PFSK-1 (cell line): ENCODE results near the gene WNK2.

ENCODE experiments used
- FOXP2 ChIP-seq: optimal IDR thresholded peaks from 2 replicates; pipeline ENCODE3; 2011; ENCODE audit warnings: borderline replicate concordance, control low read depth, inconsistent platforms; ENCODE audit not compliant: insufficient read depth; ENCODE audit errors: extremely low read length, extremely low read depth
- POLR2AphosphoS5 ChIP-seq: IDR thresholded peaks from 2 replicates; pipeline ENCODE4 v1.6.1; 2012; ENCODE audit warnings: low read depth, mild to moderate bottlenecking, control low read depth, low read length, moderate library complexity
- SIN3A ChIP-seq: IDR thresholded peaks from 2 replicates; pipeline ENCODE4 v1.6.1; 2012; ENCODE audit warnings: mild to moderate bottlenecking, low read length, moderate library complexity, borderline replicate concordance; ENCODE audit not compliant: insufficient read depth
- TAF1 ChIP-seq: IDR thresholded peaks from 2 replicates; pipeline ENCODE4 v1.6.1; 2012; ENCODE audit warnings: low read length, control low read depth, borderline replicate concordance; ENCODE audit not compliant: insufficient read depth
- TF ChIP-seq, protein P1 (sequence below), 2 experiments: IDR thresholded peaks; 2 replicates each; pipeline versions ENCODE4 v1.6.1 to v1.8.0; 2011 to 2012; ENCODE audit warnings: low read depth in 2 of 2, low read length in 2 of 2, control low read depth in 1 of 2, inconsistent platforms in 1 of 2, mild to moderate bottlenecking in 1 of 2, moderate library complexity in 1 of 2; ENCODE audit not compliant: insufficient read depth in 1 of 2

WNK2 gene

DNA sequence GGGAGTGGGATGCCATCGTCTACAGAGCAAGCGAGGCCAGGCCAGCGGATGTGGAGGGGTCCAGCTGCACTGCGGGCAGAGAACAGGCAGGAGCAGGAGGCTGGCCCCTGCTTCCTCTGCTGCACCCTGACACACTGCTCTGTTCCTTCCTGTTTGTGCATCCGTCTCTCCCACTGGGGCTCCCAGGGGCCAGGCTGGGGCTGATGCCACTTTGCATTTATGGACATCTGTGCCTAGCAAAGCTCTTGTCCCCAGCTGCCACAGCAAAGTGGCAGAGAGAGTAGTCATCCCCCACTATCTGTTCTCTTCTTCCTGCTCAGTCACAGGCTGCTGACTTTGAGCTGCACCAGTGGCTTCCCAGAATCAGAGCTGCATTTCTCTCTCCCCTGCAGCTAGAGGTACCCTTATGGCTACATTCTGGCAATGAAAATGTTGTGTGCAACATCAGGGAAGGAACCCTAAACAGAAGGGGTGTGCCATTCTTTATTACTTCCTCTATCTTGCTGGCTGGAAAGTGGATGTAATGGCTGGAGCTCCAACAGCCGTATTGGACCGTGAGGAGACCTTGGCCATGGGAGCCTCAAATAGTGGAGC is 45.7 kb upstream of the WNK2 start:
- TF ChIP-seq, protein P1, sequence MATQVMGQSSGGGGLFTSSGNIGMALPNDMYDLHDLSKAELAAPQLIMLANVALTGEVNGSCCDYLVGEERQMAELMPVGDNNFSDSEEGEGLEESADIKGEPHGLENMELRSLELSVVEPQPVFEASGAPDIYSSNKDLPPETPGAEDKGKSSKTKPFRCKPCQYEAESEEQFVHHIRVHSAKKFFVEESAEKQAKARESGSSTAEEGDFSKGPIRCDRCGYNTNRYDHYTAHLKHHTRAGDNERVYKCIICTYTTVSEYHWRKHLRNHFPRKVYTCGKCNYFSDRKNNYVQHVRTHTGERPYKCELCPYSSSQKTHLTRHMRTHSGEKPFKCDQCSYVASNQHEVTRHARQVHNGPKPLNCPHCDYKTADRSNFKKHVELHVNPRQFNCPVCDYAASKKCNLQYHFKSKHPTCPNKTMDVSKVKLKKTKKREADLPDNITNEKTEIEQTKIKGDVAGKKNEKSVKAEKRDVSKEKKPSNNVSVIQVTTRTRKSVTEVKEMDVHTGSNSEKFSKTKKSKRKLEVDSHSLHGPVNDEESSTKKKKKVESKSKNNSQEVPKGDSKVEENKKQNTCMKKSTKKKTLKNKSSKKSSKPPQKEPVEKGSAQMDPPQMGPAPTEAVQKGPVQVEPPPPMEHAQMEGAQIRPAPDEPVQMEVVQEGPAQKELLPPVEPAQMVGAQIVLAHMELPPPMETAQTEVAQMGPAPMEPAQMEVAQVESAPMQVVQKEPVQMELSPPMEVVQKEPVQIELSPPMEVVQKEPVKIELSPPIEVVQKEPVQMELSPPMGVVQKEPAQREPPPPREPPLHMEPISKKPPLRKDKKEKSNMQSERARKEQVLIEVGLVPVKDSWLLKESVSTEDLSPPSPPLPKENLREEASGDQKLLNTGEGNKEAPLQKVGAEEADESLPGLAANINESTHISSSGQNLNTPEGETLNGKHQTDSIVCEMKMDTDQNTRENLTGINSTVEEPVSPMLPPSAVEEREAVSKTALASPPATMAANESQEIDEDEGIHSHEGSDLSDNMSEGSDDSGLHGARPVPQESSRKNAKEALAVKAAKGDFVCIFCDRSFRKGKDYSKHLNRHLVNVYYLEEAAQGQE (IDR thresholded peaks at IDR 0.05; ENCODE audit: insufficient read depth in 1 of 2, low read depth in 2 of 2, low read length in 2 of 2) = no peak
- no peak for TF ChIP-seq FOXP2
- TF ChIP-seq TAF1 = no peak
- TF ChIP-seq SIN3A = no peak
- TF ChIP-seq POLR2AphosphoS5 = no peak

DNA sequence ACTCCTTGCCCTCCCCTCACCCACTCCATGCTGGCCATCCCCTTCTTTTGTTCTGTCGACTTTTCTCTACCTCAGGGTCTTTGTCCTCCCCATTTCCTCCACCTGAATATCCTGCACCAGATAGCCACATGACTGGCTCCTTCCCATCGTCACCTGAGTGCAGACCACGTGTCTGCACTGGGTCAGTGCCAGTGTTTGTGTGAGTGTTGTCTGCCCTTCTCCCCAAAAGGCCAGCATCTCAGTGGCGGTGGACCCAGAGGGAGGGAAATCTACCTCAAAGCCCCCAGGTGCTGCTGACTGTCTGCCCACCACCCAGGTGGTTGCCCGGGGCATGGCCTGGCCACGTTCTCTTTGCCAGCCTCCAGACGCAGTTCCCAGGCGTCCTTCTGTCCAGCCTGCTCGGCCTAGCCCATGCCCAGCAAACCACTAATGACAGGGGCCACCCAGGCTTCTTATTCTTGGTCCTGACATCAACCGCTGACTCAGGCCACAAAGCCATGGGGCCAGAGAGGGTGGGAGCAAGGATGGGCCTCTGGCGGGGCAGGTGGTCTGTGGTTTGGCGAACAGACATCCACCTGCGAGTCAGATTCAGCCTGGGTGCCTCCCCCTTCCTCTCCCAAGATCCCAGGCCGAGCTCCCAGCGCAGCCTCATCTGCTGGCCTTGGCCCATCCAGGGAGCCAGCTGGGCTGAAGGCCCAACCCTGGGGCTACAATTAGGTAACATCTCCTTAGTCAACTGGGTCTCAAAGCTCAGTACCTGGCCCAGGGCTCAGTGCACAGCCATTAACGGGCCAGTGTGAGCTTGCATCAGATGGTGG is 44.4 kb upstream of the WNK2 start:
- TF ChIP-seq POLR2AphosphoS5 (no peak), SIN3A (no peak), TAF1 (no peak), FOXP2 (no peak)
- TF ChIP-seq, protein P1 (IDR thresholded peaks at IDR 0.05; ENCODE audit: insufficient read depth in 1 of 2, low read depth in 2 of 2, low read length in 2 of 2) = no peak

DNA sequence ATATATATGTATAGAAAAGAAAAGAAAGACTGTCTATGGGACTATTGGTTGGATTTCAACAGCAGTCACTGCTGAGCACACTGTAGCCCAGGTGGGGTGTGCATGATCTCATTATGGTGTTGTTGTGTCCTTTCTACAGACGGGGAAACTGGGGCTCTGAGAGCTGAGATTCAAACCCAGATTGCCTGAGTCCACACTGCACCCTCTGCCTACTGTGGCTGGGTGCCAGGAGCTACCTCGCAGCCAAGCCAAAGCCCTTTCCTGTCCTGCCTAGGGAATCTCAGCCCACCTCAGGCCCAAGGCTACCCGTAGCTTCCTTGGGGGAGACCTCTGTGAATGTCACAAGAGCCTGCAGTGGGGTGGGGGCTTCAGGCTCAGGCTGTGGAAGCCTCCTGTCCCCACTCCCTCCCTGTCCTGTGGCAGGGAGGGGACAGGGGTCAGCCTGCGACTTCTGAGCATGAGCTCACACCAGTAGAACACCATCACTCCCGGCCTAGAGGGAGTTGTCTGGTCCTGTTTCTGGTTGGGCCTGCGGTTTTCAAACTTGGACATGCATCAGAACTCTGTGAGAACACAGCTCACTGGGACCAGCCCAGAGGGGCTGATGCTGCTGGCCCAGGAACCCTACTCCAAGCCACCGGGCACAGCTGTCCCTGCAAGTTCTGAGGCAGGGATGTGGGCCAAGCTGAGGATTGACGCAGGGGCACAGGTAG is 42.0 kb upstream of the WNK2 start:
- no peak for TF ChIP-seq FOXP2
- TF ChIP-seq, protein P1 (IDR thresholded peaks at IDR 0.05; ENCODE audit: insufficient read depth in 1 of 2, low read depth in 2 of 2, low read length in 2 of 2) = no peak

DNA sequence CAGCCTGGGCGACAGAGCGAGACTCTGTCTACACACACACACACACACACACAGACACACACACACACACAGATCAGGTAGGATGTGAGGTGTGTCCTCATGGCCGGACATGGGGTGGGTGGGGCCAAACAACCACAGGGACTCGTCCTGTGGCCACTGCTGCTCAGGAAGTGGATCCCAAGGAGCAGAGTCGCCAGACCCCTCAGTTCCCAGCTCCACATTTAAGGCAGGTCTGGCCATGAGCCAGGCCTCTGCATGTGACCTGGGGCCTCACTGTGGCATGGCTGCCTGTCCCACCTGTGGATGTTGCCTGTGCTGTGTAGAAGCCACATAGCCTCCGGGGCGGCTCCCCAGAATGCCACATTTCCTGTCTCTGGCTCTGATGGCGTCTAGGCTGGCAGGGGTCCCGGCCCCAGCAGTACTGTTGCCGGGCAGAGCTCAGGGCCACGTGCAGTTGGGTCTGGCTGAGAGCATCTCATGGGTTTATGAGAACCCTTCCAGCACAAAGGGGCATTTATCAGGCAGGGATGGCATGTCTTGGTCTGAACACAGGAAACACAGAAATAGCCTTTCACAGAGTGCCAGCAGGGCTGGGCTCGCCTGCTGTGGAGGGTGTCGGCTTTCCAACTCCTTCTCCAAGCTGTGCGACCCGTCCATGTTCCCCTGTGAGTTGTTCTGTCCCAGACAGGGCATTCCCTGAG is 40.0 kb upstream of the WNK2 start:
- TF ChIP-seq TAF1 = no peak
- TF ChIP-seq FOXP2 = no peak
- TF ChIP-seq POLR2AphosphoS5 = no peak
- TF ChIP-seq SIN3A = no peak
- TF ChIP-seq, protein P1 (IDR thresholded peaks at IDR 0.05; ENCODE audit: insufficient read depth in 1 of 2, low read depth in 2 of 2, low read length in 2 of 2) = no peak
